ENCODE results near the gene PTPRU.

GRCh38 chr1:29193879-29194455 lies 42.4 kb upstream of the PTPRU start:
- no peak for TF ChIP-seq EZH2 (IDR thresholded peaks at IDR 0.05)
- TF ChIP-seq POLR2AphosphoS5 (IDR thresholded peaks at IDR 0.05; ENCODE audit: borderline replicate concordance, low read depth, low read length), result no peak
- TF ChIP-seq FOXP2 (optimal IDR thresholded peaks at IDR 0.05; ENCODE audit: control extremely low read depth, extremely low read length, insufficient read depth), result no peak

Data from SK-N-MC (cell line).